GM15510 (cell line): ENCODE results near the gene CFTR.

Experiments
- POLR2A ChIP-seq: IDR thresholded peaks from 3 replicates; pipeline ENCODE4 v1.6.1; 2011; ENCODE audit warnings: borderline replicate concordance; ENCODE audit not compliant: insufficient read length; ENCODE audit errors: extremely low read depth

CFTR gene

GRCh38 chr7:117479225-117480054 is at the start of gene CFTR:
Gene CFTR (plus strand): TSS chr7:117480025. CDS start chr7:117480095, 70 bp downstream.
- TF ChIP-seq POLR2A: no peak

- no peak for TF ChIP-seq POLR2A
Observed at GRCh38 chr7:117435475-117436043, 44.3 kb upstream of the CFTR start.

- TF ChIP-seq POLR2A: no peak
Observed at GRCh38 chr7:117444646-117445045, 35.2 kb upstream of the CFTR start.

- no peak for TF ChIP-seq POLR2A
Observed at GRCh38 chr7:117445206-117445605, 34.6 kb upstream of the CFTR start.

GRCh38 chr7:117446220-117446815 is 33.5 kb upstream of the CFTR start:
- no peak for TF ChIP-seq POLR2A

- TF ChIP-seq POLR2A: no peak
Observed at GRCh38 chr7:117448655-117449054, 31.2 kb upstream of the CFTR start.

- no peak for TF ChIP-seq POLR2A
Observed at GRCh38 chr7:117458977-117459583, 20.7 kb upstream of the CFTR start.

- TF ChIP-seq POLR2A: no peak
Observed at GRCh38 chr7:117459735-117460134, 20.1 kb upstream of the CFTR start.

- TF ChIP-seq POLR2A: no peak
Observed at GRCh38 chr7:117468174-117468573, 11.7 kb upstream of the CFTR start.

GRCh38 chr7:117470777-117471176 is 9.0 kb upstream of the CFTR start:
- TF ChIP-seq POLR2A: no peak

GRCh38 chr7:117472335-117472734 is 7.5 kb upstream of the CFTR start:
- no peak for TF ChIP-seq POLR2A

- TF ChIP-seq POLR2A: no peak
Observed at GRCh38 chr7:117476557-117477215, 3.1 kb upstream of the CFTR start.

GRCh38 chr7:117478836-117479224 is 995 bp upstream of the CFTR start:
- TF ChIP-seq POLR2A: no peak

- TF ChIP-seq POLR2A: no peak
Observed at GRCh38 chr7:117480055-117480362, 184 bp downstream of the CFTR start.

GRCh38 chr7:117480978-117481377 is 1.2 kb downstream of the CFTR start:
- TF ChIP-seq POLR2A: no peak
